PC-3 (cell line): ENCODE measurements around the gene CSDE1.

ENCODE experiments used
- CTCF ChIP-seq: fragments of 300-600 bp; sonication (generic); conservative IDR thresholded peaks from 2 replicates; pipeline ENCODE4 v1.5.1; 2017; ENCODE audit warnings: antibody characterized with exemption, low read depth, mild to moderate bottlenecking, low read length
- EZH2 ChIP-seq: fragments of 300-600 bp; sonication (generic); IDR thresholded peaks from one replicate; pipeline ENCODE4 v1.6.1; 2017; ENCODE audit warnings: antibody characterized with exemption, mild to moderate bottlenecking, low read length; ENCODE audit not compliant: unreplicated experiment
- EZH2phosphoT487 ChIP-seq: fragments of 300-600 bp; sonication (generic); IDR thresholded peaks from 2 replicates; pipeline ENCODE4 v1.6.1; 2018; ENCODE audit warnings: mild to moderate bottlenecking, antibody characterized with exemption, low read length, borderline replicate concordance

DNA sequence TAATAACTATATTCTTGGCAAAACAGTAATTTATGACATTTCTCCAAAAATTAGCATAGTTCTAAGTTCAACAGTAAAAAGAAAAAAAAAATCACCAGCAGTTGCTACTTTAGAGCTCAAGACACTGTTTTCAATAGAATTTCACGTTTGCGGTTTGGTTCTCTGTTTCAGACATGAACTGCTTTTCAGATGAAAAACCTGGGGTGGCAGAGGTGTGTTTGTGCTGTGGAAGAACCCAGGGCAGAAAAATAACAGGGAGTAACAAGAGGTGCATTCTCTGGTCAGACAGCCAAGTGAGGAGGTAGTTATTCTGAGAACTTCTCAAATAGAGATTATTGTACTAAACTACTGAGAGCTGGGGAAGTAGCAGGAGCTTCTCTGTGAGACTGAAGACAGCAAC is 50.2 kb downstream of the CSDE1 start:
- TF ChIP-seq CTCF (no peak), EZH2phosphoT487 (no peak), EZH2 (no peak)
